WI38 (cell line): ENCODE results near the gene HBQ1.
"Not testable (repeated sequence)": the region's sequence is repeated elsewhere in the genome, so short reads cannot be mapped to it uniquely, and the experiment has no call there.

Source experiments
- H3K4me3 ChIP-seq: 2 replicates; pipeline ENCODE4 v1.5.1; 2011; ENCODE audit warnings: low read depth, mild to moderate bottlenecking, control low read depth, low read length
- TF ChIP-seq, protein P1 (sequence below): IDR thresholded peaks from 2 replicates; pipeline ENCODE4 v1.5.1; 2012; ENCODE audit warnings: low read depth, mild to moderate bottlenecking, control low read depth, low read length

HBQ1 gene

DNA sequence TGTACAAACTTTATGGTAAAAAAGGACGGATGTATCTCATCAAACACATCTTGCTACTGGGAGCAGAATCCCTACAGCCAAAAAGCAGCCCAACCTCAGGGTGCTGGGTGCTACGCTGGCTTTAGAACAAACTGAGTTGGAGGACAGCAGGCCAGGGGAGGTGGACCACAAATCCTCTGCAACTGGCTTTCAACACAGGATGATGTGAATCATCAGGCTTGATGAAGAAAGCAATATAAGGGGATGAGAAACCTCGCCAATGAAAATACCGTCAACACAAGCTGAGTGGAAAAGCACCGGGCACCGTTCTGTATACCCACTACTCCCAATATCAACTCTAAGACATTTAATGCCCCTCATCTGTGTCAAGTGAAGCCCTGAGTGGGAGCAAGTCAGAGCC, 14.3 kb downstream of the HBQ1 start:
- TF ChIP-seq, protein P1, sequence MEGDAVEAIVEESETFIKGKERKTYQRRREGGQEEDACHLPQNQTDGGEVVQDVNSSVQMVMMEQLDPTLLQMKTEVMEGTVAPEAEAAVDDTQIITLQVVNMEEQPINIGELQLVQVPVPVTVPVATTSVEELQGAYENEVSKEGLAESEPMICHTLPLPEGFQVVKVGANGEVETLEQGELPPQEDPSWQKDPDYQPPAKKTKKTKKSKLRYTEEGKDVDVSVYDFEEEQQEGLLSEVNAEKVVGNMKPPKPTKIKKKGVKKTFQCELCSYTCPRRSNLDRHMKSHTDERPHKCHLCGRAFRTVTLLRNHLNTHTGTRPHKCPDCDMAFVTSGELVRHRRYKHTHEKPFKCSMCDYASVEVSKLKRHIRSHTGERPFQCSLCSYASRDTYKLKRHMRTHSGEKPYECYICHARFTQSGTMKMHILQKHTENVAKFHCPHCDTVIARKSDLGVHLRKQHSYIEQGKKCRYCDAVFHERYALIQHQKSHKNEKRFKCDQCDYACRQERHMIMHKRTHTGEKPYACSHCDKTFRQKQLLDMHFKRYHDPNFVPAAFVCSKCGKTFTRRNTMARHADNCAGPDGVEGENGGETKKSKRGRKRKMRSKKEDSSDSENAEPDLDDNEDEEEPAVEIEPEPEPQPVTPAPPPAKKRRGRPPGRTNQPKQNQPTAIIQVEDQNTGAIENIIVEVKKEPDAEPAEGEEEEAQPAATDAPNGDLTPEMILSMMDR, result no peak

DNA sequence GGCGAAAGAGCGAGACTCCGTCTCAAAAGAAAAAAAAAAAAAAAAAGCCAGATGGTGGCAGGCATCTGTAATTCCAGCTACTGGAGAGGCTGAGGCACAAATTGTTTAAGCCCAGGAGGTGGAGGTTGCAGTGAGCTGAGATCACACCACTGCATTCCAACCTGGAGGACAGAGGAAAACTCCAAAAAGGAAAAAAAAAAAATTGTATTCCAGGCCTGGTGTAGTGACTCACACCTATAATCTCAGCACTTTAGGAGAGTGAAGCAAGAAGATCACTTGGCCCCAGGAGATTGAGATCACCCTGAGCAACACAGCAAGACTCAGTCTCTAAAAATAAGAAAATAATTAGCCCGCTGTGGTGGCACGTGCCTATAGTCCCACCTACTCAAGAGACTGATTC, 20.1 kb downstream of the HBQ1 start:
- TF ChIP-seq, protein P1, result no peak
- H3K4me3 ChIP-seq, result no peak overlapping the region

More for the DNA sequence above, 14.3 kb downstream of the HBQ1 start:
- H3K4me3 ChIP-seq, result no peak overlapping the region

DNA sequence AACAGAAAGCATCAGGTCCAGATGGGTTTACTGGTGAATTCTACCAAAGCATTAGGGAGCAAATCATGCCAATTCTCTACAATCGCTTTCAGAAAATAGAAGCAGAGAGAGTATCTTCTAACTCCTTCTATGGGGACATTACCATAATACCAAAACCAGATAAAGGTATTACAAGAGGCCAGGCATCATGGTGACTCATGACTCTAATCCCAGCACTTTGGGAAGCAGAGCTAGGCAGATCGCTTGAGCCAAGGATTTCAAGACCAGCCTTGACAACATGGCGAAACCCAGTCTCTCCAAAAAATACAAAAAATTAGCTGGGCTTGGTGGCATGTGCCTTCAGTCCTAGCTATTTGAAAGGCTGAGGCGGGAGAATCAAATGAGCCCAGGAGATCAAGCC, 23.0 kb downstream of the HBQ1 start:
- H3K4me3 ChIP-seq, result no peak overlapping the region
- TF ChIP-seq, protein P1, result no peak

DNA sequence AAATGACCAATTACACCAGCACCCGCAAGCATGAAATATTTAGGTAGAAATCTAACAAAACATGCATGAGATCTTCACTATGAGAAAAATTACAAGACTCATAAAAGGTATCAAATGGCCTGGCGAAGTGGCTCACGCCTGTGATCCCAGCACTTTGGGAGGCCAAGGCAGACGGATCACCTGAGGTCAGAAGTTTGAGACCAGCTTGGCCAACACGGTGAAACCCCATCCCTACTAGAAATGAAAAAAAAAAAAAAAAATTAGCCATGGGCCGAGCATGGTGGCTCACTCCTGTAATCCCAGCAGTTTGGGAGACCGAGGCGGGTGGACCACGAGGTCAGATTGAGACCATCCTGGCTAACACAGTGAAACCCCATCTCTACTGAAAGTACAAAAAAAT, 23.8 kb downstream of the HBQ1 start:
- not testable (repeated sequence) for H3K4me3 ChIP-seq

DNA sequence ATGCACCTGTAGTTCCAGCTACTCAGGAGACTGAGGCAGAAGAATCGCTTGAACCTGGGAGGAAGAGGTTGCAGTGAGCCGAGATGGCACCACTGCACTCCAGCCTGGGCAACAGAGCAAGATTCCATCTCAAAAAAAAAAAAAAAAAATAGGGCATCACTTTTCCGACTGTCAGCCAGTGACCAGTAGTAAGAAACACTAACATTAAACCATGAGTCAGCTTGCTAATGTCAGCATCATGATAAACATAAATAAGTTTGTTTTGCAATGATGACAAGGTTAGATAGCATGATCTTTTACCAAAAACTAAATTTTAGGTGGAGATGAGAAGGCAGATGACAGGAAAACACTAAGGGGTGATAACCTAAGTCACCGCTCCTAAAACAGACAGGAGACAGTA, 29.1 kb downstream of the HBQ1 start:
- H3K4me3 ChIP-seq, result not testable (repeated sequence)

GRCh38 chr16:211631-212180, 31.4 kb downstream of the HBQ1 start:
- not testable (repeated sequence) for H3K4me3 ChIP-seq

- no peak overlapping the region for H3K4me3 ChIP-seq
- TF ChIP-seq, protein P1, result no peak
Measured at GRCh38 chr16:212999-213398, 32.7 kb downstream of the HBQ1 start.

GRCh38 chr16:220021-220420, 39.8 kb downstream of the HBQ1 start:
- H3K4me3 ChIP-seq, result no peak overlapping the region
- TF ChIP-seq, protein P1, result no peak

DNA sequence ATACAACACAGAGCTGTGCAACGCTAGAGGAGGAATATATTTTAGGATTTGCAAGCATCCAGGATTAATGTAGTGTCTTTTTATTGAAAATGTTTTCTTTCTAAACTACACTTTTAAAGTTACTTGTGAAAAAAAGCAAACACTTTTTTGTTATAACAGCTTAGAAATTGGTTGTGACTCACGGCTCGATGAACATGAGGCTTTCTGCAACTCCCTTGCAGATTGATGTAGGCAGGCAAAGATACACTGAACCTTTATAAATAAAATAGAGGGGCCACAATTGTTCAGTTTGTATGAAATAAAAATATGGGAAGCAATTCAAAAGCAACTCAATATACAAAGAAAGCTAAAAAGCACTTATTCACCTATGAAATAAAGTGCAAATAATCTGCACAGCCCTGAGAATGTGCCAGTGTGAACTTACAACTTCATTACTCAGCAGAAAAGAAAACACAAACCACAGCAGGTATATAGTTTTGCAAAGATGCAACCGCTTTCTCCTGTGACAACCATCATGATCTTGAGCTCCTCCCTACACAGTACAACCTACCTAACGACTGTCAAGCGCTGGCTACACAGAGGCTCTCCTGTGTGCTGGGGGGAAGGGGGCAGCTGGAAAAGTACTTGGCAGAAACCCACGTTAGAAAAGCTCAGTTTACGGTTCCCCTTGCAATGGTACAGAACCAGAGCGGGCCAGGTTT, 48.0 kb downstream of the HBQ1 start:
- peak overlapping the region; percentile 97 for H3K4me3 ChIP-seq
- TF ChIP-seq, protein P1, result no peak
